Left ventricle myocardium inferior (tissue), 1 donor: Measurements from ENCODE around the gene MS4A1. TPM values are rescaled to one million over a fixed set of nuclear protein-coding genes. Genes with fewer than 3 reads are reported as not detected.
"Not testable (repeated sequence)": the region's sequence is repeated elsewhere in the genome, so short reads cannot be mapped to it uniquely, and the experiment has no call there.

Source experiments
- DNase-seq: peaks from one replicate; pipeline ENCODE4 v3.0.0-alpha.2; 2020
- H3K27ac ChIP-seq: fragments of 200-600 bp; replicated peaks from 2 replicates; pipeline ENCODE4 v1.8.0; 2021
- H3K27me3 ChIP-seq: fragments of 200-600 bp; 2 replicates; pipeline ENCODE4 v1.8.0; 2021; ENCODE audit warnings: low read depth
- H3K36me3 ChIP-seq: fragments of 200-600 bp; 2 replicates; pipeline ENCODE4 v1.8.0; 2021
- H3K4me1 ChIP-seq: fragments of 200-600 bp; 2 replicates; pipeline ENCODE4 v1.8.0; 2021
- H3K4me3 ChIP-seq: fragments of 200-600 bp; 2 replicates; pipeline ENCODE4 v1.8.0; 2021; ENCODE audit warnings: mild to moderate bottlenecking, moderate library complexity
- H3K9me3 ChIP-seq: fragments of 200-600 bp; replicated peaks from 2 replicates; pipeline ENCODE4 v1.8.0; 2021
- CTCF ChIP-seq: fragments of 200-600 bp; IDR thresholded peaks from 2 replicates; pipeline ENCODE4 v1.8.0; 2021; ENCODE audit warnings: antibody characterized with exemption, mild to moderate bottlenecking, borderline replicate concordance
- intact Hi-C: fragments of 100-400 bp; cut with micrococcal nuclease; formaldehyde crosslinking; loops from one replicate; pipeline ENCODE4 v1.11.0; 2022
- total RNA-seq: library from RNA; stranded (reverse); fragmentation: NEBNext Ultra II Directional; extraction: Animal tissue kit (Norgen Biotek cat#: 25700); gene quantifications from one replicate; pipeline ENCODE4 v1.2.1, GENCODE V29; 2021
- donor health status: DM: no; HTN: yes; CAD: no; lungs with severe emphysema.

The MS4A1 gene
- total RNA-seq, 1 donor from 2014 or later: not detected

DNA sequence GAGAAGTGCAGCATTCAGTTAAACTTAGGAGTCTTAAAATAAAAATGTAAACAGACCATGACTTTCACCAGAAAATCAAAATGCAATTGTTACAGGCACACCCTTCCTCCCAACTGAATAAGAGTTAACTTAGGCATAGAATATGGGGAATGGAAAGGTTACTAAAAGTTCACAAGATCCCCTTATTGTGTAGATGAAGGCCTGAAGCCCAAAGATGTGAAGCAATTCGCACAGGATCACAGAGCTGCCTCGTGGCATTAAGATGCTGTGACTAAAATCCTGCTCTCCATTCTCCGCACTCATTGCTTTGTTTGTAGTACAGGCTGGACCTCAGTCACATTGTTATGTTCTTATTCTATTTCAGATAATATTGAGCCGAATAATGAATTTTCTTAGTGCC, 22.2 kb upstream of the MS4A1 start:
- no peaks in the 10 kb centered on the region for H3K4me1 ChIP-seq
- no peaks in the 10 kb centered on the region for H3K27me3 ChIP-seq
- no peaks in the 10 kb centered on the region for H3K36me3 ChIP-seq
- no peaks in the 10 kb centered on the region for H3K9me3 ChIP-seq
- intact Hi-C loops: no loop called here
- no peak overlapping the region for H3K27ac ChIP-seq
- DNase-seq: no peak
- no peak for TF ChIP-seq CTCF
- no peak overlapping the region for H3K4me3 ChIP-seq

- Histone ChIP-seq H3K4me1 (no peaks in the 10 kb centered on the region), H3K27ac (no peak overlapping the region), H3K9me3 (peaks cover 7% of the 10 kb centered on the region), H3K27me3 (no peaks in the 10 kb centered on the region), H3K36me3 (no peaks in the 10 kb centered on the region), H3K4me3 (no peak overlapping the region)
- no peak for DNase-seq
- no peak for TF ChIP-seq CTCF
- intact Hi-C loops: no loop called here
Observed at GRCh38 chr11:60447070-60447469, 8.6 kb upstream of the MS4A1 start.

- peaks cover 7% of the 10 kb centered on the region for H3K9me3 ChIP-seq
- no peak overlapping the region for H3K27ac ChIP-seq
- H3K4me1 ChIP-seq: no peaks in the 10 kb centered on the region
- intact Hi-C loops: no loop called here
- H3K4me3 ChIP-seq: no peak overlapping the region
- no peaks in the 10 kb centered on the region for H3K27me3 ChIP-seq
- no peak for DNase-seq
- no peaks in the 10 kb centered on the region for H3K36me3 ChIP-seq
- no peak for TF ChIP-seq CTCF
Observed at GRCh38 chr11:60447846-60448245, 7.8 kb upstream of the MS4A1 start.

DNA sequence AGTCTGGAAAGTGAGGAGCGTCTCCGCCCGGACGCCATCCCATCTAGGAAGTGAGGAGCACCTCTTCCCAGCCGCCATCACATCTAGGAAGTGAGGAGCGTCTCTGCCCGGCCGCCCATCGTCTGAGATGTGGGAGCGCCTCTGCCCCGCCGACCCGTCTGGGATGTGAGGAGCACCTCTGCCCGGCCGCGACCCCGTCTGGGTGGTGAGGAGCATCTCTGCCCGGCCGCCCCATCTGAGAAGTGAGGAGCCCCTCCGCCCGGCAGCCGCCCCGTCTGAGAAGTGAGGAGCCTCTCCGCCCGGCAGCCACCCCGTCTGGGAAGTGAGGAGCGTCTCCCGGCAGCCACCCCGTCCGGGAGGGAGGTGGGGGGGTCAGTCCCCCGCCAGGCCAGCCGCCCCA, 4.5 kb upstream of the MS4A1 start:
- H3K27ac ChIP-seq, H3K9me3 ChIP-seq, H3K27me3 ChIP-seq, H3K4me1 ChIP-seq, DNase-seq, H3K4me3 ChIP-seq, H3K36me3 ChIP-seq, intact Hi-C loops: not testable (repeated sequence)

- peaks cover 4% of the 10 kb centered on the region for H3K27me3 ChIP-seq
- intact Hi-C loops: no loop called here
- no peak overlapping the region for H3K27ac ChIP-seq
- no peak for TF ChIP-seq CTCF
- no peak overlapping the region for H3K4me3 ChIP-seq
- H3K4me1 ChIP-seq: no peaks in the 10 kb centered on the region
- H3K36me3 ChIP-seq: no peaks in the 10 kb centered on the region
- peaks cover 7% of the 10 kb centered on the region for H3K9me3 ChIP-seq
- no peak for DNase-seq
Observed at GRCh38 chr11:60454212-60454611, 1.4 kb upstream of the MS4A1 start.

GRCh38 chr11:60457576-60457975, 1.9 kb downstream of the MS4A1 start:
- Histone ChIP-seq H3K4me1 (no peaks in the 10 kb centered on the region), H3K27me3 (peaks cover 4% of the 10 kb centered on the region), H3K9me3 (no peaks in the 10 kb centered on the region), H3K36me3 (no peaks in the 10 kb centered on the region), H3K4me3 (no peak overlapping the region), H3K27ac (no peak overlapping the region)
- TF ChIP-seq CTCF: no peak
- DNase-seq: no peak
- intact Hi-C loops: no loop called here
